ENCODE measurements around the gene ATP6V0E1. TPM values are rescaled to one million over a fixed set of nuclear protein-coding genes. Genes with fewer than 3 reads are reported as not detected.

ATP6V0E1 gene
- polyA plus RNA-seq (ENCODE audit: insufficient read length): 82.6 TPM

DNA sequence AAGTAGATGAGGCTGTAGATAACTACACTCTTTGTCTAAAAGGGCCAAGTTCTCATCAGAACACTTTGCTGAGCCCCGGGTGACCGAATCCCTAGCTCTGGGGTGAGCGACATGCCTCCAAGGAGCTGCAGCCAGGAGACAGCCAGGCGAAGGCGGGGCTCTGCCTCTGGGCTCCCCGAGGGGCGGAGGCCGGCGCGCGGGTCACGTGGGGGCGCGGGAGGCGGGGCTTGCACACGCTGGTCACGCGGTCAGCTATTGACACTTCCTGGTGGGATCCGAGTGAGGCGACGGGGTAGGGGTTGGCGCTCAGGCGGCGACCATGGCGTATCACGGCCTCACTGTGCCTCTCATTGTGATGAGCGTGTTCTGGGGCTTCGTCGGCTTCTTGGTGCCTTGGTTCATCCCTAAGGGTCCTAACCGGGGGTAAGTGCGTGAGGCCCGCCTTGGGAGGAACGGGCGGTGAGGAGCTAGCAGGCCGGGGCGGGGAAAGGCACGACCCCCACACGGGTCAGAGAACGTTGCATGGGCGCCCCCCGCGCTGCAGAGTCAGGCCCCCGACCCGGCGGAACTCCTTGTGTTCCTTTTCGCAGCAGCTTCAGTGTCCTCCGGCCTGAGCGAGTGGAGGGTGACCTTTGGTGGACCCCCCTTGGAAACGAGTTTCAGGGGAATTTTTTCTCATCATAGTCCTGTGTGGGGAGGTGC lies at the start of gene ATP6V0E1:
TSS of gene ATP6V0E1 (plus strand) at position 230 of the 702 bp plus-strand sequence. CDS start at position 320, 90 bp downstream.
- DNase-seq: peak; percentile 94

DNA sequence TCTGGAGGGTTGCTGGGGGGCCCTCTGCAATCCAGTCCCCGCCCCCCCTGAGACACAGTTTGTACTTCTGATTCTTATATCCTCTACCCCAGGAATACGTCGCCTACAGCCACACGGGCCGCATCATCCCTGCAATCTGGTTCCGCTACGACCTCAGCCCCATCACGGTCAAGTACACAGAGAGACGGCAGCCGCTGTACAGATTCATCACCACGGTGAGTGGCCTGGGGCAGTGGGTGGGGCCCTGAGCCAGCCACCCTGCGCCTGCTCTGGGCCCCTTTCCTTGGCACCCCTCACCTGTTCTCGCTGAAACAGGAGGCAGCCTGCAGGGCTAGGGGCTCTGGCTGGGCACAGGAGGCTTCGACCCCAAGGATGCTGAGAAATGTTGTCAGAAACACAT lies 48.5 kb upstream of the ATP6V0E1 start:
- DNase-seq: no peak

DNA sequence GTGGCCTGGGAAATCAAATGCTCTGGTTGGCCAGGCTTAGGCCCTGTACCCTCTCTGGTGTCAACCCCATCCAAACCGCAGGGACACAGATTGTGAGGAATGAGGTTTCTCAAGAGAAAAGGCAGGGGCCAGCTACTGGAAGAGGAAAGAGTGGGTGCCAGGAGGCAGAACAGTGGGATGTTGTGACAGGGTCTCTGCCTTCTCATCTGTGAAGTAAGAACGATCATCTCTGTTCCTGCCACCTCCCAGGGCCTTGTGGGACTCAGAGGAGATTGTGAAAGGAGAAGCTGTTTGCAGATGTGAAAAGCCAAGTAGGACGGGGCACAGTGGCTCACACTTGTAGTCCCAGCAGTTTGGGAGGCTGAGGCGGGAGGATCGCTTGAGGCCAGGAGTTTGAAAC lies 47.2 kb upstream of the ATP6V0E1 start:
- no peak for DNase-seq

- no peak for DNase-seq
Observed at GRCh38 chr5:172939071-172939470, 44.5 kb upstream of the ATP6V0E1 start.

GRCh38 chr5:172939611-172940267 lies 43.8 kb upstream of the ATP6V0E1 start:
- DNase-seq: no peak

GRCh38 chr5:172940268-172941066 lies 43.1 kb upstream of the ATP6V0E1 start:
- no peak for DNase-seq

DNA sequence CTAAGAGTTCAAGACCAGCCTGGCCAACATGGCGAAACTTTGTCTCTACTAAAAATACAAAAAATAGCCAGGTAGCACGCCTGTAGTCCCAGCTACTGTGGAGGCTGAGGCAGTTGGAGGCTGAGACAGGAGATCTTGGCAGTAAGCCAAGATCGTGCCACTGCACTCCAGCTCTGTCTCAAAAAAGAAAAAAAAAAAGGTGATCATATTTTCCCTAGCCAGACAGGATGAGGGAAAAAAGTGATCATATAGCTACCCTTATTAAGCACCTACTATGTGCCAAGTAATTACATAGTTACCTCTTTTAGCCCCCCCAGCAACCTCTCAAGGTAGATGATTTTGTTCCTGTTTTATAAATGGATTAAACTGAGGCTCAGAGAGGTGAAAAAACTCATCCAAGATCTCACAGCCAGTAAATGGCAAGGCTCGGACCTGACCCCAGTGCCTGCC lies 42.5 kb upstream of the ATP6V0E1 start:
- no peak for DNase-seq

DNA sequence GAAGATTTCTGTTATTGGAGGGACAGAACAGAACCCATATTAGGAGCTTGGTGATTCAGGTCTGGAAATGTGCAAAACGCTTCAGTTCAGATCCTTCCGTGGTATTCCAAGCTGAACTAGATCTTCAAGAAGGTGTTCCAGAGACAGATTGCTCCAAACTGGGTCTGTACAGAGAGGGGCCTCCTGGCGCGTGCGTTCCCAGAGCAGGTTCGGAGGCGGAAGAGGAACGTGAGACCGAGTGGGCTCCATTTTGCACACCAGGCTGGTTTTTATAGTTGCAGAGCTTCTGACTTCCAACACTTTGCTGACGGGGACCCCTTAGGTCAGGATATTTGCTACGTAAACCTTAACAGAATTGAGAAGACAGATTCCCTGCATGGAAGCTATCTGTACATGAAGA lies 41.0 kb upstream of the ATP6V0E1 start:
- no peak for DNase-seq

GRCh38 chr5:172943283-172943841 lies 40.2 kb upstream of the ATP6V0E1 start:
- peak; percentile 46 for DNase-seq

GRCh38 chr5:172943906-172944305 lies 39.7 kb upstream of the ATP6V0E1 start:
- no peak for DNase-seq

DNA sequence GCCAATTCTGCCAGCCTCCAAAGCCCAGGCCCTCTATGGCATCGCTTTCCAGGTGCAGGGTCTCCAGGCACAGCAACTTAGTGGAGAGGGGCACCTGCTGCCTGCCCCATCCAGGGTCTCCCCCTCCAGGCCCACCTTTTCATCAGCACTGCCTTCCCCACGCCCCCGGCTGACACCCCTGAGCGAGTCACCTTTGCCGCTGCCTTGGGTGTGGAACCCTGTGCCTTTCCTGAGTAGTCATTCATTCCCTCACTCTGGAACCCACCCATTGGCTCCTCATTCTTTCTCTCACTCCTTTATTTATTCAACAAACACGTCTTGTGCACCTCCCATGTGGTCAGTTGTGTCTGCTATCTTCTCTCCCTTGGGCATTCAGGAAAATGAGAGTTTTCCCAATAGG lies 38.8 kb upstream of the ATP6V0E1 start:
- DNase-seq: no peak

- no peak for DNase-seq
Observed at GRCh38 chr5:172945151-172945550, 38.4 kb upstream of the ATP6V0E1 start.

GRCh38 chr5:172946146-172946545 lies 37.4 kb upstream of the ATP6V0E1 start:
- no peak for DNase-seq

DNA sequence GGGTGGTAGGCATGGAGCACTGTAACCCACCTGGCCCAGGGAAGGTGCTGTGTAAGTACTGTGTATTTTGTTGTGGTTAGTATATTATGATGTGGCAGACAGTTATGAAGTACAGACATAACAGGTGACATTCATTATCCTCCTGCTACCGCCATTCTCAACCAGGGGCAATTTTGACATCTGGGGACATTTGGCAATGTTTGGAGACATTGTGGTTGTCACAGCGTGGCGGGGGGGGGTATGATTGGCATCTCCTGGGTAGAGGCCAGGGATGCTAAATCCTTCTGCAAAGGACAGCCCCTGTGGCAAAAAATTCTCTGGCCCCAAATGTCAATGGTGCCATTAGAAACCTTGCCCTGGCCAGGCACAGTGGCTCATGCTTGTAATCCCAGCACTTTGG lies 34.1 kb upstream of the ATP6V0E1 start:
- DNase-seq: no peak

GRCh38 chr5:172950176-172950965 lies 33.2 kb upstream of the ATP6V0E1 start:
- DNase-seq: no peak

DNA sequence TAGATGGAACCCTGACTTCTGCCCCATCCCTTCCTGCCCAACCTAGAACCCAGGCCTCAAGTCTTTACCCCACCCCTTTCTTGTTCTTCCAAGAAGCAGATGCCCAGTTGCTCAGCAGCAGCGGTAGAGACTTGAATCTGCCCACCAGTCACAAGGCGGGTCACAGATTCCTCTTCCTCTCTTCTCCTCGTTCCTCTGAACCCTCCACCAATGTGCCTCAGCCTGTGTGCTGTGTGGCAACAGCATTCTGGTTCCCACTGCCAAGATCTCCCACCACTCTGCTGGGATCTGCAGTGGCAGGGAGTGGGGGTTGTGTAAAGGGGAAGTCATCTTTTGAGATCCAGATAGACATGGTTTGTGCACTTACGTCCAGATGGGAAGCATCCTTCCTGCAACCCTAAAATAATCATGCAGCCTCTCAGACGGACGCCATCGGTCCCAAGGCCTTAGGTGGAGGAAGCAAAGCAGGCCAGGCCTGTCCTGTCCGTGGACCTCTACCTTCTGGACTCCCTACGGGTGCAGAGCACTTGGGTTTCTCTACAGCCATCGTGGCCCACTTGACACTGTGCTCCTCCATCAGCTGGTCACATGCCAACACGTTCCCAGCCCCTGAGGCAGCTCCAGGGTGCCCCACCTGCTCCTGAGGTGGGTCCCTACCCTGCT lies 32.1 kb upstream of the ATP6V0E1 start:
- DNase-seq: no peak

DNA sequence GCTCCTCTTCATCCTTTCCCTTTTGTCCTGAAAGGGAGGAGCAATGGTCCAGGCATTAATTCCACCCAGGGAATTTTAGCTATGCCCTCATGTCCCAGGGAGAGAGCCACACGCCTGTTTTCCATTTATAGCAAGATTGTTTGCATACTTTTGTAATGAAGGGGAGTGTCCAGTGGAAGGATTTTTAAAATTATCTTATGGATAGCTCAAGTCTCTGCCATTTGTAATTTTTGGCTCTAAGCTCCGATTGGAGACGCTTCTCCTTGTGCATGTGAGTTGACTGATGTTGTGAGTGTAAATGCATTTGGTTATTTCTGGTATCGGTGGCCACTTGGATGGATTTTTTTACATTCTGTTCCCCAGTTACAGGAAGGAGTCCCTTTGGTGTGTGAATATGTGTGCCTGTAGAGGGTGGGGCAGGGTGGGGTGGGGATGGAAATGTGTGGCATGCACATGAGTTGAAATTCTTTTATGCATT lies 31.5 kb upstream of the ATP6V0E1 start:
- DNase-seq: no peak

GRCh38 chr5:172953776-172954675 lies 29.5 kb upstream of the ATP6V0E1 start:
- no peak for DNase-seq

GRCh38 chr5:172954751-172955159 lies 28.8 kb upstream of the ATP6V0E1 start:
- DNase-seq: no peak

- DNase-seq: no peak
Observed at GRCh38 chr5:172956228-172956627, 27.3 kb upstream of the ATP6V0E1 start.

All from hindlimb muscle (tissue), 1 donor.